ENCODE data around the gene ZRANB3.

DNA sequence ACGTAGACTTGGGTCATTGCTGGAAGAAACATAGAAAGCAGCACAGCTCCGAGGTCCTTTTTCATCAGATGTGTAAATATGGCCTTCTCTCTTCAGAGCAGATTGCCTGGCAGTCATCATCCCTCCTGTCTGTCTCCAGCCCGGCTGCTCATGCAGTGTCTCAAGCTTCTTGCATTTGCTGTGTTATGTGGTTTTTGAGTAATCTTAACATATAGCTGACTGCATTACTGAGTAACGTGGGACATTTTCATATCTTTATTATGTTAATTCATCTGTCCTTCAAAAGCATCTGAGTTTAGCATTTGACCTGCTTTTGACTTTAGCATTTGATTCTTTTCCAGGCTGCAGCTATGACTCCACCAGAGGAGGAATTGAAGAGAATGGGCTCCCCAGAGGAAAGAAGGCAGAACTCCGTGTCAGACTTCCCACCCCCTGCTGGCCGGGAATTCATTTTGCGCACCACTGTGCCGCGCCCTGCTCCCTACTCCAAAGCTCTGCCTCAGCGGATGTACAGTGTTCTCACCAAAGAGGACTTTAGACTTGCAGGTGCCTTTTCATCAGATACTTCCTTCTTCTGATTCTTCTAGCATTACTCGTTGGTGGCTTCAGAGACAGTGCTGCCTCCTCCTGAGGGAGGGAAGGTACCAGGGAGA lies 362.7 kb downstream of the ZRANB3 start:
- TF ChIP-seq, protein P1, sequence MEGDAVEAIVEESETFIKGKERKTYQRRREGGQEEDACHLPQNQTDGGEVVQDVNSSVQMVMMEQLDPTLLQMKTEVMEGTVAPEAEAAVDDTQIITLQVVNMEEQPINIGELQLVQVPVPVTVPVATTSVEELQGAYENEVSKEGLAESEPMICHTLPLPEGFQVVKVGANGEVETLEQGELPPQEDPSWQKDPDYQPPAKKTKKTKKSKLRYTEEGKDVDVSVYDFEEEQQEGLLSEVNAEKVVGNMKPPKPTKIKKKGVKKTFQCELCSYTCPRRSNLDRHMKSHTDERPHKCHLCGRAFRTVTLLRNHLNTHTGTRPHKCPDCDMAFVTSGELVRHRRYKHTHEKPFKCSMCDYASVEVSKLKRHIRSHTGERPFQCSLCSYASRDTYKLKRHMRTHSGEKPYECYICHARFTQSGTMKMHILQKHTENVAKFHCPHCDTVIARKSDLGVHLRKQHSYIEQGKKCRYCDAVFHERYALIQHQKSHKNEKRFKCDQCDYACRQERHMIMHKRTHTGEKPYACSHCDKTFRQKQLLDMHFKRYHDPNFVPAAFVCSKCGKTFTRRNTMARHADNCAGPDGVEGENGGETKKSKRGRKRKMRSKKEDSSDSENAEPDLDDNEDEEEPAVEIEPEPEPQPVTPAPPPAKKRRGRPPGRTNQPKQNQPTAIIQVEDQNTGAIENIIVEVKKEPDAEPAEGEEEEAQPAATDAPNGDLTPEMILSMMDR (IDR thresholded peaks at IDR 0.05), result no peak
- TF ChIP-seq POLR2A (IDR thresholded peaks at IDR 0.05) (no peak), EP300 (IDR thresholded peaks at IDR 0.05) (no peak), POLR2AphosphoS5 (IDR thresholded peaks at IDR 0.05) (no peak)
